Spleen (tissue), 7 donors: Measurements from ENCODE around the gene DDIT4.

Source experiments
- POLR2AphosphoS5 ChIP-seq, 3 donors: sonication (generic); formaldehyde crosslinking; IDR thresholded peaks; one replicate each; pipeline ENCODE4 v1.5.1; 2017; ENCODE audit warnings: antibody characterized with exemption in 3 of 3
- TF ChIP-seq, protein P1 (sequence below), 11 experiments: fragments of 200-600 bp in 7 of 11; fragments of 450-650 bp in 4 of 11; sonication (generic) in 4 of 11; IDR thresholded peaks in 8 of 11; conservative IDR thresholded peaks in 3 of 11; 1 replicate in 7 of 11; 2 replicates in 4 of 11; pipeline versions ENCODE4 v1.4.0 to v1.8.0; 2016 to 2021; ENCODE audit warnings: antibody characterized with exemption in 11 of 11, inconsistent platforms in 4 of 11, mild to moderate bottlenecking in 1 of 11
- donor health status: DM: no; HTN: no; CAD: no; lungs with moderate emphysema.
- donor health status: DM: no; HTN: no; CAD: no.
- donor health status: DM: no; HTN: no; CAD: no.

DNA sequence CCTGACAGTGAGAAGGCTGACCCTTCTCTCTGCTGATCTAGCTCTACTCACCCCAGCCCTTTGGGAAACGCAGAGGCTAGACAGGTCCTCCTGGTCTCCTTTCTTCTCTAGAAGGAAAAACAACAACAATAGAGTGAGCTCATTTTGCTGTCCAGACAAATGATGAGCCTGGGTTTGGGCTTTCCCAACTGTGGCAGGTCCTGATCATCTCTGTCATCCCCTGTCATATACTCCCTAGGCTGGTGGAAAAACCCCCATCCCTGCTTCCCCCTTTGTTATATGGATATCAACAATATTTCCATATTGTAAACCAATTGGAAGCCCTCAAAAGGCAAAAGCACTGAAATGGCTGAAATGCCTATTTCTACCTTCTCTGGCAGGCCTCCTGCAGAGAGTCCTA lies 9.2 kb upstream of the DDIT4 start:
- TF ChIP-seq, protein P1, sequence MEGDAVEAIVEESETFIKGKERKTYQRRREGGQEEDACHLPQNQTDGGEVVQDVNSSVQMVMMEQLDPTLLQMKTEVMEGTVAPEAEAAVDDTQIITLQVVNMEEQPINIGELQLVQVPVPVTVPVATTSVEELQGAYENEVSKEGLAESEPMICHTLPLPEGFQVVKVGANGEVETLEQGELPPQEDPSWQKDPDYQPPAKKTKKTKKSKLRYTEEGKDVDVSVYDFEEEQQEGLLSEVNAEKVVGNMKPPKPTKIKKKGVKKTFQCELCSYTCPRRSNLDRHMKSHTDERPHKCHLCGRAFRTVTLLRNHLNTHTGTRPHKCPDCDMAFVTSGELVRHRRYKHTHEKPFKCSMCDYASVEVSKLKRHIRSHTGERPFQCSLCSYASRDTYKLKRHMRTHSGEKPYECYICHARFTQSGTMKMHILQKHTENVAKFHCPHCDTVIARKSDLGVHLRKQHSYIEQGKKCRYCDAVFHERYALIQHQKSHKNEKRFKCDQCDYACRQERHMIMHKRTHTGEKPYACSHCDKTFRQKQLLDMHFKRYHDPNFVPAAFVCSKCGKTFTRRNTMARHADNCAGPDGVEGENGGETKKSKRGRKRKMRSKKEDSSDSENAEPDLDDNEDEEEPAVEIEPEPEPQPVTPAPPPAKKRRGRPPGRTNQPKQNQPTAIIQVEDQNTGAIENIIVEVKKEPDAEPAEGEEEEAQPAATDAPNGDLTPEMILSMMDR (IDR thresholded peaks at IDR 0.05 in 8 of 11, conservative IDR thresholded peaks at IDR 0.05 in 3 of 11) = no peak
- no peak for TF ChIP-seq POLR2AphosphoS5 (IDR thresholded peaks at IDR 0.05)
